GM19193 (cell line): Measurements from ENCODE around the gene MLLT3.

Source experiments
- POLR2A ChIP-seq: IDR thresholded peaks from 4 replicates; pipeline ENCODE4 v1.6.1; 2011; ENCODE audit not compliant: insufficient read depth, insufficient read length; ENCODE audit errors: extremely low read depth

Gene MLLT3

DNA sequence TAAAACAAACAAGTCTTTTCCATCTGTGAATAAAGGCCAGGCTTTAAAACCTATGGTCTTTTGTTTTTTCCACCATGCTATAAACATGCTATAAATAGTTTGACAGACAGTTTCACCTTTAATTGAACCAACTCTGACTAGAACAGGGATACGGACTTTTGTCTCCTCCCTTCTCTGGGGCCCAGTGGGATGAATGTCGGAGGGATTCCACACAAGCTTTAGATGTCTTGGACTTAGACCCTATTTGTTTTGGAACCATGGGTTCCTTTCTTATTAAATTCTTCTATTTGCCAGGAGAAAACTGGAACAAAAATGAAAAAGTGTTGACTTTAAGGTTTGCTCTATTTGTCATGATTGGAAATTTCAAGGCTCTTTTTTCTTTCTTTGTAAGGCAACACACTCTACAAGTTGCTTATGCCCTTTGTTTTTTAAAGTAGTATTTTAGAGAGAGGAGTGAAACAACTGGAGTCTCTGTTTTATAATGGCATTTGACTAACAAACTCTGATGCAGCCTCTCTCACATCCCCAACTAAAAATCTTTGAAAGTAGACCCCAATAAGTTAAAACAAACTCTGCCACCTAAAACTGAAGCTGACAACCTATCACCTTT lies 145.3 kb downstream of the MLLT3 start:
- no peak for TF ChIP-seq POLR2A

DNA sequence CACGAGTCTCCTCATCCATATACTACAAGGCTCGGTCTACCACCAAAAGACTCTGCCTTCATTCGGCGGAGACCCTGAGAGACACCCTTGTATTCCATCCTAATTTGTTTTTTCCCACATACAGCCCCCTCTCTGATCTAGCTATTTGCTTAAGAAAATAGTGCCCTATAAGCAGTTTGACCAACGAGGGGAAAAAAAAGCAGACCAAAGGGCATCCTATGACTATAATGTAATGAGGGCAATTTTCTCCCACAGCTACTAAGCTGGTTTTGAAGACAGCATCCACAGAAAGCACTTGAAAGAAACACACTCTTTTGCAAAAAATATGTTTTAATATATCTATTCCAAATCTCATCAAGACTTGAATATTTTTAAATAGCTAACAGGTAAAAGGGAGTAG lies 147.8 kb downstream of the MLLT3 start:
- no peak for TF ChIP-seq POLR2A

- TF ChIP-seq POLR2A: no peak
Measured at GRCh38 chr9:20473515-20474013, 148.7 kb downstream of the MLLT3 start.

- no peak for TF ChIP-seq POLR2A
Measured at GRCh38 chr9:20472342-20473045, 149.8 kb downstream of the MLLT3 start.

- no peak for TF ChIP-seq POLR2A
Measured at GRCh38 chr9:20466328-20467008, 155.8 kb downstream of the MLLT3 start.

GRCh38 chr9:20464242-20464641 lies 158.1 kb downstream of the MLLT3 start:
- TF ChIP-seq POLR2A: no peak

- TF ChIP-seq POLR2A: no peak
Measured at GRCh38 chr9:20463823-20464222, 158.5 kb downstream of the MLLT3 start.

DNA sequence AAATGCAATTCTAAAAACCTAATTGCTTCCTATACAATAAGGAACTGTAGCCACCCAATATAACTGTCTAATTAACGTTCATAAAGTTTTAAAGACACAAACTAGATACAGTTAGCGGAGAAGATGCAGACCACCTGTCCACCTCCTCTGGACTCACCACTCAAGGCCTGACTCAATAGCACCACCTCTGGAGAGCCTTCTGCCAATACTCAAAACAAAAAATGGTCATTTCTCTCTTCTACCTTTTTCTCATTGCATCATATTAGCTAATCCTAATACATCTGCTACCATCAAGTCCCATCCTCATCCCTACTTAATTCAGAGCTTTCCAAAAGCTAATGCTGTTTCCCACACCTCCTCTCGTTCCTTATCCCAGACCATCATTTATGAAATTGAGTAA lies 159.9 kb downstream of the MLLT3 start:
- no peak for TF ChIP-seq POLR2A

DNA sequence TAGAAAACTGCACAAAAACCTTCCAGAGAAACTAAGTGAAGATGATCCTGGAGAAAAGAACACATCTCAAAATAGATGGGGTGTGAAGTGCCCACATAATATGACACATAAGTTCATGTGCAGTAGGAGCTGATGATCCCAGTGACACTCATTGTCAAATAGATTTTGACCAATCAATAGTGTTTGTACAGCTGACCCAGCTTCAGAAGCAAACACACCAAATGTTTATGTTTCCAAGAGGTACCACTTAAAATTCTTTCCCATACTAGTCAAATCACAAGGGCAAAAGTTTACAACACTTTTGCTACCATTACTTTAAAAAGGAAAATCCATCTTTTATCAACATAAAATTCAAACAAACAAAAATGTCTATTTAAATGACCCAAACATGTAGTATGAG lies 175.0 kb downstream of the MLLT3 start:
- TF ChIP-seq POLR2A: no peak

DNA sequence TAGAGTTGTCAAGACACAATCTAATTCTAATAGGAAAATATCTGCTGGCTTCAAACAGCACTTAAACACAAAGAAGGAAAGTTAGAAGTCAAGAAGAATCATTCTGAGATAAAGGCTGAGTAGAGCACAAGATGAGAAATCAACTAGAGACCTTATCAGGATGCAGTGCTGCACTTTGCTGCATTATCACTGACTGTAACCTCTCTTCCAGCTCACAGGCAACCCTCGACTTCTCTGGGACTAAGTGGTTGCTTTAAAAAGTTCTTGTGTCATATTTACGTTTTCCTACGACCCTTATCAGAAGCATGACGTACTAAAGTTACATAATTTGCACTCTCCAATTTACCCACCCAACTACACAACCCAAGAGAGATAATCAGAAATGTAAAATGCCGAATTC lies 176.1 kb downstream of the MLLT3 start:
- TF ChIP-seq POLR2A: no peak

DNA sequence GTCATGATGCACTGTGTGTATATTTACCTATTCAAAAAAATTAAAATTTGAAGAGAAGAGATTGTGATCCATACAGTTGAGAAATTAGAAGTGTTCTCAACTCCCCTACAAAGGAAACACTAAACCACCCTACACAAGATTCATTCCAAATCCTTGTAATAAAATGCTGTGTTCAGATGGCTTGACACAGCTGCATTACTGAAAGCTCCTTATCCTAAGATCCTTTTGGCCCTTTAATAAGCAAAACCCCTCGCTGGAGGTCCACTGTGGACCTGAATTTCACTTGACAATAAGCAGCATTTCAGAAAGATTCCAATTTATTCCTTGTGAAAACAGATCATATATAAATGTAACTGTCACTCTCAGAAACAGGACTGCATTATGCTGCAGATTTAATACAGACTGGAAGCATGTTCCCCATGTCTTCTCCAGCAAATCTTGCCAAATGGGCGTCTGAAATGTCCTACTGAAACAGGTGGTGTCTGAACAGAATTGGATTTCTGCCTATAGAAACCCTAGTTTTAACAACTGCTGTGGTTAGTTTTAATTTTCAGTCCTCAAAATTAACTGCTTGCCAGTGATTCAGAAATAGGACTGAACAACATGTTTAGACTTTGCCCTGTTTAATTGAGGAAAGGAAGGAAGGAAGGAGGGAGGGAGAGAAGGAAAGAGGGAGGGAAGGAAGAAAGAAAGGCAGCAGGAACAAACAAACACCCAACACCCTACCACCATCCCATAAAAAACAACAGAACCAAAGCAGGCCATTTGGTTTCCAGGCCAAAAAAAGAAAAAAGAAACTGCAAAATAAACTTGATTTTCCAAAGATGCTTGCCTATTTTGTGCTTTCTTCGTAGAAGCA lies 179.6 kb downstream of the MLLT3 start:
- TF ChIP-seq POLR2A: no peak

DNA sequence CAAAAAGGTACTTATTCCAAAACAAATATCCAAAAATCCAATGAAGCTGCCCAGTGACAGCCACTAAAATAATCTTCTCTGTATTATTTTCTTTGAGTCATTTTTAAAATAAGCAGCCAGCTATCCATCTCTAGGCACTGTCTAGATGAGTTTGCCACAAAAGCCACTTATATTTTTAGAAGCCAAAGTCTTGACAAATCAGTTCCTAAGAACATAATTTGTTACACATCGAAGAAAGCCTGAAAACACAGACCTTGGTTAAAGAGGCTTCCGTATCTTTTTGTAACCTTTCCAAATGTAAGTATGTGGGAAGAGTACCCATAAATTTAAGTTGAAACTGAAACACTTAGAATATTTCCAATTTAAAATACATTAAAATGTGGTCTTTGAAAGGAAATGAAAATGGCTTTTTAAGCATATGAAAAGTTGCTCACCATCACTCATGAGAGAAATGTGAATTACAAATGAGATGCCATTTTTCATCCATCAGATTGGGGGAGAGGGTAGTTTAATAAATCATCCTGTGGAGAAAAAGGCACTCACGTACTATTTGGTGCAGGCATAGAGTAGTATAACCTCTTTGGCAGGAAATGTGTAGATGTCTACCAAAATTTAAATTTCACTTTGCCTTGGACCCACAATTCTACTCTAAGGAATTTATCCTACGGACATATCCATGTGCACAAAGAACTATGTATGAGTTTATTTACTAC lies 180.4 kb downstream of the MLLT3 start:
- TF ChIP-seq POLR2A: no peak

GRCh38 chr9:20441166-20441565 lies 181.1 kb downstream of the MLLT3 start:
- no peak for TF ChIP-seq POLR2A

- TF ChIP-seq POLR2A: no peak
Measured at GRCh38 chr9:20437476-20437875, 184.8 kb downstream of the MLLT3 start.
